WTC11 (cell line): ENCODE data around the gene GALNT16. TPM values are rescaled to one million over a fixed set of nuclear protein-coding genes. Genes with fewer than 3 reads are reported as not detected.

ENCODE experiments used
- ATAC-seq: fragments of 200-7000 bp; cut with Tn5 transposase; 2 replicates; pipeline ENCODE4 v1.10.0; 2021; ENCODE audit warnings: mild to moderate bottlenecking, moderate library complexity
- CTCF ChIA-PET: fragments of 300-600 bp; sonication (Branson Sonifier 250); formaldehyde crosslinking; loops from one replicate; lab custom pipeline; 2021; ENCODE audit warnings: antibody characterized with exemption; lab: Charles Lee
- POLR2A ChIA-PET: fragments of 350-600 bp; sonication (Branson Sonifier 250); formaldehyde crosslinking; loops from one replicate; lab custom pipeline; 2021; ENCODE audit warnings: antibody characterized with exemption; lab: Charles Lee
- DNase-seq: peaks from one replicate; pipeline ENCODE4 v3.0.0; 2021; ENCODE audit warnings: low spot score
- H3K27ac Mint-ChIP-seq: 2 replicates; pipeline ENCODE4 v1.8.0; 2021; ENCODE audit warnings: mixed read lengths
- H3K27me3 Mint-ChIP-seq: 2 replicates; pipeline ENCODE4 v1.8.0; 2021; ENCODE audit warnings: low read depth, mild to moderate bottlenecking, moderate library complexity, mixed read lengths
- H3K36me3 Mint-ChIP-seq: 2 replicates; pipeline ENCODE4 v1.8.0; 2021; ENCODE audit warnings: mixed read lengths
- H3K4me1 Mint-ChIP-seq: 2 replicates; pipeline ENCODE4 v1.8.0; 2022; ENCODE audit warnings: mixed read lengths
- H3K4me3 Mint-ChIP-seq: 2 replicates; pipeline ENCODE4 v1.8.0; 2021; ENCODE audit warnings: mild to moderate bottlenecking, moderate library complexity, mixed read lengths
- H3K9me3 Mint-ChIP-seq: 2 replicates; pipeline ENCODE4 v1.8.0; 2021; ENCODE audit warnings: mixed read lengths
- CTCF ChIP-seq: fragments of 200-600 bp; IDR thresholded peaks from 2 replicates; pipeline ENCODE4 v1.8.0; 2022; ENCODE audit warnings: antibody characterized with exemption
- JUN ChIP-seq: sonication (generic); formaldehyde crosslinking; IDR thresholded peaks from 2 replicates; pipeline ENCODE4 v1.8.0; 2023; ENCODE audit warnings: mild to moderate bottlenecking, missing genetic modification reagents
- NFATC4 ChIP-seq: fragments of 250-450 bp; sonication (Bioruptor Pico); IDR thresholded peaks from 2 replicates; pipeline ENCODE4 v1.9.0; 2021; ENCODE audit warnings: mild to moderate bottlenecking
- NR2C2 ChIP-seq: sonication (generic); formaldehyde crosslinking; IDR thresholded peaks from 2 replicates; pipeline ENCODE4 v1.8.0; 2022; ENCODE audit warnings: mild to moderate bottlenecking, missing genetic modification reagents
- NR3C1 ChIP-seq: sonication (generic); formaldehyde crosslinking; conservative IDR thresholded peaks from 2 replicates; pipeline ENCODE4 v1.8.1; 2023; ENCODE audit warnings: low read depth, mild to moderate bottlenecking, missing genetic modification reagents
- STAT6 ChIP-seq: sonication (generic); formaldehyde crosslinking; conservative IDR thresholded peaks from 2 replicates; pipeline ENCODE4 v1.8.1; 2023; ENCODE audit warnings: mild to moderate bottlenecking, low read depth, missing genetic modification reagents, moderate library complexity
- ZNF396 ChIP-seq: fragments of 250-450 bp; sonication (Bioruptor Pico); IDR thresholded peaks from 2 replicates; pipeline ENCODE4 v1.8.0; 2021; ENCODE audit warnings: mild to moderate bottlenecking, moderate library complexity, borderline replicate concordance
- ZNF512 ChIP-seq: sonication (generic); formaldehyde crosslinking; IDR thresholded peaks from 2 replicates; pipeline ENCODE4 v1.8.1; 2022; ENCODE audit warnings: missing genetic modification reagents, borderline replicate concordance
- total RNA-seq: library from RNA; stranded (reverse); gene quantifications from 3 replicates; pipeline ENCODE4 v1.2.3, GENCODE V29; 2021

GALNT16 gene
- total RNA-seq, 1 experiment from 2014 or later = 4.5 TPM

- Mint-ChIP-seq H3K4me1 (peaks cover 15% of the 10 kb centered on the region), H3K27me3 (no peaks in the 10 kb centered on the region), H3K4me3 (no peak overlapping the region)
- ChIA-PET POLR2A (no interaction called here), CTCF (no interaction called here)
- ATAC-seq = no peak
- TF ChIP-seq JUN (CRISPR knock-in tag) = no peak
- no peak for TF ChIP-seq NFATC4 (CRISPR knock-in tag)
- no peak for TF ChIP-seq ZNF512 (CRISPR knock-in tag)
- no peak for TF ChIP-seq NR3C1 (CRISPR knock-in tag)
- TF ChIP-seq ZNF396 (CRISPR knock-in tag) = no peak
- TF ChIP-seq STAT6 = no peak
- TF ChIP-seq, all 79 proteins: peak for 0
- no peaks in the 10 kb centered on the region for H3K36me3 Mint-ChIP-seq
- H3K9me3 Mint-ChIP-seq = no peaks in the 10 kb centered on the region
- H3K27ac Mint-ChIP-seq = no peak overlapping the region
- DNase-seq = no peak
These were observed 144.9 kb downstream of the GALNT16 start for GRCh38 chr14:69404883-69405282.

GRCh38 chr14:69405762-69406161 is 145.8 kb downstream of the GALNT16 start:
- Mint-ChIP-seq H3K4me3 (no peak overlapping the region), H3K36me3 (no peaks in the 10 kb centered on the region), H3K27ac (no peak overlapping the region), H3K4me1 (peaks cover 6% of the 10 kb centered on the region), H3K9me3 (no peaks in the 10 kb centered on the region), H3K27me3 (no peaks in the 10 kb centered on the region)
- ChIA-PET POLR2A (no interaction called here), CTCF (no interaction called here)
- ATAC-seq = no peak
- TF ChIP-seq NR2C2 (CRISPR knock-in tag) (no peak), CTCF (no peak)
- DNase-seq = no peak

Other genes with a start within 250 kb of the GALNT16 start
- gene DCAF5, start 107.0 kb upstream of the GALNT16 start, total RNA-seq = 28.9 to 30.3 TPM (median 29.1 TPM) in 3 replicates
- 24.1 to 28.2 TPM (median 26.2 TPM) in 3 replicates for gene EXD2, start 68.7 kb upstream of the GALNT16 start, total RNA-seq
- 320 to 363 TPM (median 356 TPM) in 3 replicates for gene ERH, start 138.1 kb downstream of the GALNT16 start, total RNA-seq
- gene SLC39A9, start 138.5 kb downstream of the GALNT16 start, total RNA-seq = 39.2 to 44.1 TPM (median 42.6 TPM) in 3 replicates
- 0.85 to 1.0 TPM (median 0.87 TPM) in 3 replicates for gene PLEKHD1, start 224.6 kb downstream of the GALNT16 start, total RNA-seq